ENCODE results near the gene RABL3.
"Not testable (repeated sequence)": the region's sequence is repeated elsewhere in the genome, so short reads cannot be mapped to it uniquely, and the experiment has no call there.

GRCh38 chr3:120785832-120786231 lies 43.5 kb upstream of the RABL3 start:
- TF ChIP-seq, protein P1, sequence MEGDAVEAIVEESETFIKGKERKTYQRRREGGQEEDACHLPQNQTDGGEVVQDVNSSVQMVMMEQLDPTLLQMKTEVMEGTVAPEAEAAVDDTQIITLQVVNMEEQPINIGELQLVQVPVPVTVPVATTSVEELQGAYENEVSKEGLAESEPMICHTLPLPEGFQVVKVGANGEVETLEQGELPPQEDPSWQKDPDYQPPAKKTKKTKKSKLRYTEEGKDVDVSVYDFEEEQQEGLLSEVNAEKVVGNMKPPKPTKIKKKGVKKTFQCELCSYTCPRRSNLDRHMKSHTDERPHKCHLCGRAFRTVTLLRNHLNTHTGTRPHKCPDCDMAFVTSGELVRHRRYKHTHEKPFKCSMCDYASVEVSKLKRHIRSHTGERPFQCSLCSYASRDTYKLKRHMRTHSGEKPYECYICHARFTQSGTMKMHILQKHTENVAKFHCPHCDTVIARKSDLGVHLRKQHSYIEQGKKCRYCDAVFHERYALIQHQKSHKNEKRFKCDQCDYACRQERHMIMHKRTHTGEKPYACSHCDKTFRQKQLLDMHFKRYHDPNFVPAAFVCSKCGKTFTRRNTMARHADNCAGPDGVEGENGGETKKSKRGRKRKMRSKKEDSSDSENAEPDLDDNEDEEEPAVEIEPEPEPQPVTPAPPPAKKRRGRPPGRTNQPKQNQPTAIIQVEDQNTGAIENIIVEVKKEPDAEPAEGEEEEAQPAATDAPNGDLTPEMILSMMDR (IDR thresholded peaks at IDR 0.05 in 4 of 5, conservative IDR thresholded peaks at IDR 0.05 in 1 of 5), result not testable (repeated sequence)
- TF ChIP-seq POLR2A (IDR thresholded peaks at IDR 0.05), result not testable (repeated sequence)

Data from gastrocnemius medialis (tissue), 4 donors.